ENCODE data around the gene AFP. TPM values are rescaled to one million over a fixed set of nuclear protein-coding genes. Genes with fewer than 3 reads are reported as not detected.

AFP gene
- total RNA-seq, 4 donors from 2014 or later, result not detected

GRCh38 chr4:73415807-73416238, 20.2 kb upstream of the AFP start:
- TF ChIP-seq, protein P1, sequence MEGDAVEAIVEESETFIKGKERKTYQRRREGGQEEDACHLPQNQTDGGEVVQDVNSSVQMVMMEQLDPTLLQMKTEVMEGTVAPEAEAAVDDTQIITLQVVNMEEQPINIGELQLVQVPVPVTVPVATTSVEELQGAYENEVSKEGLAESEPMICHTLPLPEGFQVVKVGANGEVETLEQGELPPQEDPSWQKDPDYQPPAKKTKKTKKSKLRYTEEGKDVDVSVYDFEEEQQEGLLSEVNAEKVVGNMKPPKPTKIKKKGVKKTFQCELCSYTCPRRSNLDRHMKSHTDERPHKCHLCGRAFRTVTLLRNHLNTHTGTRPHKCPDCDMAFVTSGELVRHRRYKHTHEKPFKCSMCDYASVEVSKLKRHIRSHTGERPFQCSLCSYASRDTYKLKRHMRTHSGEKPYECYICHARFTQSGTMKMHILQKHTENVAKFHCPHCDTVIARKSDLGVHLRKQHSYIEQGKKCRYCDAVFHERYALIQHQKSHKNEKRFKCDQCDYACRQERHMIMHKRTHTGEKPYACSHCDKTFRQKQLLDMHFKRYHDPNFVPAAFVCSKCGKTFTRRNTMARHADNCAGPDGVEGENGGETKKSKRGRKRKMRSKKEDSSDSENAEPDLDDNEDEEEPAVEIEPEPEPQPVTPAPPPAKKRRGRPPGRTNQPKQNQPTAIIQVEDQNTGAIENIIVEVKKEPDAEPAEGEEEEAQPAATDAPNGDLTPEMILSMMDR (IDR thresholded peaks at IDR 0.05; ENCODE audit: low read depth), result no peak

DNA sequence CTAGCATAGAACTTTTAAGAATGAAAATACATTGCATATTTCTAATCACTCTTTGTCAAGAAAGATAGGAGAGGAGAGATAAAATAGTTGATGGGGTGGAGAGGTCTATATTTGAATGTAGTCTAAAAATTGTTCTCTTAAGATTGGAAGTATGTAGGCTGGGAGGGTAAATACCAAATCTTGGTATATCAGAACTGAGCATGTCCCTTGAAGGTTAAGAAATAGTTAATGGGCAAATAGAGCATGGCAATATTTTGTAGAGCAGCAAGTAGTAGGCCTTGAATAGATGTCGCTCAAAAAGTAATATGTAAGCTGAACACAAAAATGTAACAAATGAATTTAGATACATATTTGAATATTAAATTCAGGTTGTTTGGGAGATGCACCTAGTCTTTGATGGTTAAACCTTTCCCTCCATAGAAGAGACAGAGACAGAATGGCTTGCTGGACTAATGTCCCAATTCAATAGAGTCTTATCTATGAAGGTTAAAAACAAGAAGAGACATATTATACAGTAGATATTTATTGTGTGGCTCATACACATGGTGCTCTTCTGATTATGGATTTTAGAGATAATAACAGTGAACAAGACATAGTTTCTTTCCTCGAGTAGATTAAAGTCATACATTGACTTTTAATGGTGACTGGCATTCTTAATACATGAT, 19.5 kb upstream of the AFP start:
- TF ChIP-seq, protein P1 (IDR thresholded peaks at IDR 0.05; ENCODE audit: low read depth), result no peak

DNA sequence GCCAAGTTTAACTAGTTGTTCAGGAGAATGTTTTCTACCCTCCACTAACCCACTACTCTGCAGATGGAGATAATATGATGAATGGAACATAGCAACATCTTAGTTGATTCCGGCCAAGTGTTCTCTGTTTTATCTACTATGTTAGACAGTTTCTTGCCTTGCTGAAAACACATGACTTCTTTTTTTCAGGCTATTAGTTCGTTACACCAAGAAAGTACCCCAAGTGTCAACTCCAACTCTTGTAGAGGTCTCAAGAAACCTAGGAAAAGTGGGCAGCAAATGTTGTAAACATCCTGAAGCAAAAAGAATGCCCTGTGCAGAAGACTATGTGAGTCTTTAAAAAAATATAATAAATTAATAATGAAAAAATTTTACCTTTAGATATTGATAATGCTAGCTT, 18.7 kb upstream of the AFP start:
- TF ChIP-seq, protein P1 (IDR thresholded peaks at IDR 0.05; ENCODE audit: low read depth), result no peak

- TF ChIP-seq, protein P1 (IDR thresholded peaks at IDR 0.05; ENCODE audit: low read depth), result no peak
Observed at GRCh38 chr4:73417973-73418372, 18.0 kb upstream of the AFP start.

DNA sequence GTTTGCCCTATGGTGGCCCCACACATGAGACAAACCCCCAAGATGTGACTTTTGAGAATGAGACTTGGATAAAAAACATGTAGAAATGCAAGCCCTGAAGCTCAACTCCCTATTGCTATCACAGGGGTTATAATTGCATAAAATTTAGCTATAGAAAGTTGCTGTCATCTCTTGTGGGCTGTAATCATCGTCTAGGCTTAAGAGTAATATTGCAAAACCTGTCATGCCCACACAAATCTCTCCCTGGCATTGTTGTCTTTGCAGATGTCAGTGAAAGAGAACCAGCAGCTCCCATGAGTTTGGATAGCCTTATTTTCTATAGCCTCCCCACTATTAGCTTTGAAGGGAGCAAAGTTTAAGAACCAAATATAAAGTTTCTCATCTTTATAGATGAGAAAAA, 17.3 kb upstream of the AFP start:
- TF ChIP-seq, protein P1 (IDR thresholded peaks at IDR 0.05; ENCODE audit: low read depth), result no peak

GRCh38 chr4:73419106-73420038, 16.6 kb upstream of the AFP start:
- TF ChIP-seq, protein P1 (IDR thresholded peaks at IDR 0.05; ENCODE audit: low read depth), result no peak

DNA sequence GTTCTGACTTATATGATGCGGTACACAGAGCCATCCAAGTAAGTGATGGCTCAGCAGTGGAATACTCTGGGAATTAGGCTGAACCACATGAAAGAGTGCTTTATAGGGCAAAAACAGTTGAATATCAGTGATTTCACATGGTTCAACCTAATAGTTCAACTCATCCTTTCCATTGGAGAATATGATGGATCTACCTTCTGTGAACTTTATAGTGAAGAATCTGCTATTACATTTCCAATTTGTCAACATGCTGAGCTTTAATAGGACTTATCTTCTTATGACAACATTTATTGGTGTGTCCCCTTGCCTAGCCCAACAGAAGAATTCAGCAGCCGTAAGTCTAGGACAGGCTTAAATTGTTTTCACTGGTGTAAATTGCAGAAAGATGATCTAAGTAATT, 15.4 kb upstream of the AFP start:
- TF ChIP-seq, protein P1 (IDR thresholded peaks at IDR 0.05; ENCODE audit: low read depth), result no peak

All from subcutaneous adipose tissue (tissue), 4 donors.